Lower leg skin (tissue), 3 donors: ENCODE data around the gene HACL1.

ENCODE experiments used
- POLR2A ChIP-seq, 2 donors: fragments of 450-650 bp; IDR thresholded peaks; one replicate each; pipeline ENCODE4 v1.6.1; 2016 to 2017; ENCODE audit warnings: antibody characterized with exemption in 2 of 2, mild to moderate bottlenecking in 1 of 2, moderate library complexity in 1 of 2
- TF ChIP-seq, protein P1 (sequence below), 3 donors: fragments of 450-650 bp; IDR thresholded peaks; one replicate each; pipeline ENCODE4 v1.5.1; 2016; ENCODE audit warnings: antibody characterized with exemption in 3 of 3, mild to moderate bottlenecking in 3 of 3, moderate library complexity in 2 of 3

DNA sequence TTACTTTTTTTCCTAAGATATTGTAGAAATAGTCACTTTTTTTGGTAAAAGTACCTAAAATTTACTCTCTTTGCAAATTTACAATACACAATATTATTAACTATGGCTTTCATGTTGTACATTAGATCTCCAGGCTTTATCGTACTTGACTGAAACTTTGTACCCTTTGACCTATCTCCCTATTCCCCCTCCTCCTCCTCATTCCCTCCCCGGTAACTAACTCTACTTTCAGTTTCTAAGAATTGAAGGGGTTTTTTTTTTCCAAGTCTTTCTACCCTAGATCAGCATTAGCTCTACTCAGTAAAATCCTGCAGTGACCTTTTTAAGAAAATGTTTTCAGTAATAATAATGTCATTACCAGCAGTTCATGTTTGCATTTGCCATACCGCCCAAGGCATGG, 10.1 kb downstream of the HACL1 start:
- TF ChIP-seq, protein P1, sequence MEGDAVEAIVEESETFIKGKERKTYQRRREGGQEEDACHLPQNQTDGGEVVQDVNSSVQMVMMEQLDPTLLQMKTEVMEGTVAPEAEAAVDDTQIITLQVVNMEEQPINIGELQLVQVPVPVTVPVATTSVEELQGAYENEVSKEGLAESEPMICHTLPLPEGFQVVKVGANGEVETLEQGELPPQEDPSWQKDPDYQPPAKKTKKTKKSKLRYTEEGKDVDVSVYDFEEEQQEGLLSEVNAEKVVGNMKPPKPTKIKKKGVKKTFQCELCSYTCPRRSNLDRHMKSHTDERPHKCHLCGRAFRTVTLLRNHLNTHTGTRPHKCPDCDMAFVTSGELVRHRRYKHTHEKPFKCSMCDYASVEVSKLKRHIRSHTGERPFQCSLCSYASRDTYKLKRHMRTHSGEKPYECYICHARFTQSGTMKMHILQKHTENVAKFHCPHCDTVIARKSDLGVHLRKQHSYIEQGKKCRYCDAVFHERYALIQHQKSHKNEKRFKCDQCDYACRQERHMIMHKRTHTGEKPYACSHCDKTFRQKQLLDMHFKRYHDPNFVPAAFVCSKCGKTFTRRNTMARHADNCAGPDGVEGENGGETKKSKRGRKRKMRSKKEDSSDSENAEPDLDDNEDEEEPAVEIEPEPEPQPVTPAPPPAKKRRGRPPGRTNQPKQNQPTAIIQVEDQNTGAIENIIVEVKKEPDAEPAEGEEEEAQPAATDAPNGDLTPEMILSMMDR (IDR thresholded peaks at IDR 0.05), result no peak
- TF ChIP-seq POLR2A (IDR thresholded peaks at IDR 0.05), result no peak
